Measurements from ENCODE around the gene HTN1. TPM values are rescaled to one million over a fixed set of nuclear protein-coding genes. Genes with fewer than 3 reads are reported as not detected.
"Not testable (repeated sequence)": the region's sequence is repeated elsewhere in the genome, so short reads cannot be mapped to it uniquely, and the experiment has no call there.

HTN1 gene
- total and polyA plus RNA-seq, 9 donors, result 0.16 TPM; not detected in 8

DNA sequence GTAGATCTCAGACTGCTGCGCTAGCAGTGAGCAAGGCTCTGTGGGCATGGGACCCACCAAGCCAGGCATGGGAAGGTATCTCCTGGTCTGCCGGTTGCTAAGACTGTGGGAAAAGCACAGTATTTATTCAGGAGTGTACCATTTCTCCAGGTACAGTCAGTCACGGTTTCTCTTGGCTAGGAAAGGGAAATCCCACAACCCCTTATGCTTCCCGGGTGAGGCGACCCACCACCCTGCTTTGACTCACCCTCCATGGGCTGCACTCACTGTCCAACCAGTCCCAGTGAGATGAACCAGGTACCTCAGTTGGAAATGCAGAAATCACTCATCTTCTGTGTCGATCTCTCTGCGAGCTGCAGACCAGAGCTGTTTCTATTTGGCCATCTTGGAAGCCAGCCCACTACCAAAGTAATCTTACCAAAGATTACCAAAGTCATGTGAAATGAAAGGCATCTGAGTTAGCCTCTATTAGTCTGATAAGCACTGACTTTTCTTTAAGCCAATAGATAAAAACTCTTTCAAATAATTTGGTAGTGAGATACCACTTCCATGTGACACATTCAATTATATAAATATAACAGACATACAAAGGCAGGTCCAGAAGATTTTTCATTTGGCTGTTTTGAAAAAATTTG lies 8.5 kb upstream of the HTN1 start:
- Histone ChIP-seq H3K9me3 (replicated peaks; ENCODE audit: control insufficient read depth, low read depth, low read length) (peaks cover 11% of the 10 kb centered on the region), H3K4me1 (ENCODE audit: control insufficient read depth, insufficient read depth, low read length) (no peaks in the 10 kb centered on the region), H3K27me3 (ENCODE audit: control insufficient read depth, insufficient read depth, low read length) (no peaks in the 10 kb centered on the region), H3K27ac (ENCODE audit: low read length) (no peak overlapping the region), H3K4me3 (ENCODE audit: low read length) (no peak overlapping the region), H3K36me3 (ENCODE audit: control insufficient read depth, insufficient read depth, low read length) (no peaks in the 10 kb centered on the region)
- DNase-seq, result no peak
- WGBS (ENCODE audit: insufficient coverage), result 79% methylated on average over 5 of the region's 7 CpGs

DNA sequence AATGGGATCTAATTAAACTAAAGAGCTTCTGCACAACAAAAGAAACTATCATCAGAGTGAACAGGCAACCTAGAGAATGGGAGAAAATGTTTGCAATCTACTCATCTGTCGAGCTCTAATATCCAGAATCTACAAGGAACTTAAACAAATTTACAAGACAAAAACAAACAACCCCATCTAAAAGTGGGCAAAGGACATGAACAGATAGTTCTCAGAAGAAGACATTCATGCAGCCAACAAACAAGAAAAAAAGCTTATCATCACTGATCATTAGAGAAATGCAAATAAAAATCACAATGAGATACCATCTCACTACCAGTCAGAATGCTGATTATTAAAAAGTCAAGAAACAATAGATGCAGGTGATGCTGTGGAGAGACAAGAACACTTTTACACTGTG lies 6.3 kb downstream of the HTN1 start:
- H3K36me3 ChIP-seq (ENCODE audit: control insufficient read depth, insufficient read depth, low read length); H3K27ac ChIP-seq (ENCODE audit: low read length); H3K4me3 ChIP-seq (ENCODE audit: low read length); H3K9me3 ChIP-seq (replicated peaks; ENCODE audit: control insufficient read depth, low read depth, low read length); H3K27me3 ChIP-seq (ENCODE audit: control insufficient read depth, insufficient read depth, low read length); H3K4me1 ChIP-seq (ENCODE audit: control insufficient read depth, insufficient read depth, low read length); DNase-seq: not testable (repeated sequence)
- WGBS (ENCODE audit: insufficient coverage), result no CpG with 5 or more reads among the region's 1 CpG

DNA sequence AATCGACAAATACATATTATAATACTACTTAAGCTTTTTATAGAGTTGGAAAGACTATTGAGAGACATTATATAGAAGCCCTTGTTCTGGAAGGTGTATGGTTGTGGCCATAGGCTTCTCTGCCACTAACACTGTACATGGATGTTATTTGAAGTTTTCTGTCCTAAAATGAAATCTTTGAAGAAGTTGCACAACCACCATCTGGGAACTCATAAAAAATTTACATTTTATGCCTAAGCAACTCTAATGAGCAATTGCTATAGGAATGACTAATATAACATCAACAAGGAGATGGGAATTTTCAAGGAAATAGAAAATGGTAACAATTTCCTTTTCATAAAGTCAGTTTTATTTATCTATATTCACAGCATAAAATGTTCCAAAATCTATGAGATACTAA lies 7.4 kb downstream of the HTN1 start:
- Histone ChIP-seq H3K27me3 (ENCODE audit: control insufficient read depth, insufficient read depth, low read length) (no peaks in the 10 kb centered on the region), H3K4me3 (ENCODE audit: low read length) (no peak overlapping the region), H3K9me3 (replicated peaks; ENCODE audit: control insufficient read depth, low read depth, low read length) (no peaks in the 10 kb centered on the region), H3K36me3 (ENCODE audit: control insufficient read depth, insufficient read depth, low read length) (no peaks in the 10 kb centered on the region), H3K4me1 (ENCODE audit: control insufficient read depth, insufficient read depth, low read length) (no peaks in the 10 kb centered on the region), H3K27ac (ENCODE audit: low read length) (no peak overlapping the region)
- no CpG with 5 or more reads among the region's 1 CpG for WGBS (ENCODE audit: insufficient coverage)
- no peak for DNase-seq

DNA sequence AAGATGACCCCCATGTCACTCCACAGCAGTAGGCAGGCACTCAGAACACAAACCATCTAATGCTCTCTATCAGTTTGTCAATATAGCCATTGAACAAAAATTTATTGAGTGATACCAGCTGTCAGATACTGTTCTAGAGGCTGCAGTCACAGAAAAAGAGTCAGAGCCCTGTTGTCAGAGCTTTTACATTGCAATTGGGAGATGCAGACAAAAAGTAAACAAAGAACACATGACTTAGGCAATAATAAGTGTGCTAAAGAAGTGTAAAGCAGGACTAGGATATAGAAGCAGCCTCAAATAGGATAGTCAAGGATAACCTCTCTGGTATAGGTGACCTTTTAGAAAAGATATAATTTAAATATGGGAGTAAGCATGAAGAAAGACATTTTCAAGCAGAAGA lies 8.9 kb downstream of the HTN1 start:
- Histone ChIP-seq H3K9me3 (replicated peaks; ENCODE audit: control insufficient read depth, low read depth, low read length) (no peaks in the 10 kb centered on the region), H3K4me1 (ENCODE audit: control insufficient read depth, insufficient read depth, low read length) (no peaks in the 10 kb centered on the region), H3K36me3 (ENCODE audit: control insufficient read depth, insufficient read depth, low read length) (no peaks in the 10 kb centered on the region), H3K27ac (ENCODE audit: low read length) (no peak overlapping the region), H3K4me3 (ENCODE audit: low read length) (no peak overlapping the region), H3K27me3 (ENCODE audit: control insufficient read depth, insufficient read depth, low read length) (no peaks in the 10 kb centered on the region)
- no peak for DNase-seq

DNA sequence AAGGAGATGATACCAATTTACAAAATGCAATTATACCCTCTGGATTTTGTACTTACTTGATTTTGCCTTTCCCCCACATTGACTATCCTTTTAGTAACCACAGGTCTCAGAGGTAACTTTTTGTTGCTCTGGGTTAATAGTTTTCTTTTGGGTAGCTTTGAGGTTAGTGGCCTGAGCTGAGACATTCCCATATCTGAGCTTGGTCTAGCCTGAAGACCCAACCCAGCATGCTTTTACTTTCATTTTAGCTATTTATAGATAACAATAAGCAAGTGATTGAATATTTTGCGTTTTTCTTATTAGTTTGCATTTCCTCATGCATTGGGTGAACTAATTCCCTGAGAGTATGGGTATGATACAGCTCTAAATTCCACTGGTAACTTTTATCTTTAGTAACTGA lies 11.8 kb downstream of the HTN1 start:
- H3K4me1 ChIP-seq (ENCODE audit: control insufficient read depth, insufficient read depth, low read length), result no peaks in the 10 kb centered on the region
- H3K9me3 ChIP-seq (replicated peaks; ENCODE audit: control insufficient read depth, low read depth, low read length), result no peaks in the 10 kb centered on the region
- H3K4me3 ChIP-seq (ENCODE audit: low read length), result no peak overlapping the region
- WGBS (ENCODE audit: insufficient coverage), result no CpG with 5 or more reads among the region's 1 CpG
- no peaks in the 10 kb centered on the region for H3K27me3 ChIP-seq (ENCODE audit: control insufficient read depth, insufficient read depth, low read length)
- no peak overlapping the region for H3K27ac ChIP-seq (ENCODE audit: low read length)
- no peaks in the 10 kb centered on the region for H3K36me3 ChIP-seq (ENCODE audit: control insufficient read depth, insufficient read depth, low read length)
- DNase-seq, result no peak

DNA sequence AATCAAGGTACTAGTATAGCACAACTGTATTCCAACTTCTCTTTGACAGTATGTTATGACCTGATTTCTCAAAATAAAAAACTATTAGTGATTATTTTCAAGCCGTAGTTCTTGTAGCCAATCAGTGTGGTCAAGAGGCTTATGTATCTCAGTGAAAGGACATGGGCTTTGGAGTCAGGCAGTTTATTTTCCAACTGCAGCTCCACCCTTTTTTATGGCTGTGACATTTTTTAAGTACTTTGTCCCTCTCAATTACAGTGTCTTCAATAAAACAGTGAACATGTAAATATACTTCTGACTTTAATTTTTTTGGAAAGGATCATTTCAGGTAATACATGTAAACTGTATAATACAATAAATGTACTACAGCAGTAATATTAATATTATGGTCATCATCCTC lies 30.0 kb downstream of the HTN1 start:
- Histone ChIP-seq H3K27ac (ENCODE audit: low read length) (no peak overlapping the region), H3K27me3 (ENCODE audit: control insufficient read depth, insufficient read depth, low read length) (no peaks in the 10 kb centered on the region), H3K4me3 (ENCODE audit: low read length) (no peak overlapping the region), H3K36me3 (ENCODE audit: control insufficient read depth, insufficient read depth, low read length) (no peaks in the 10 kb centered on the region), H3K4me1 (ENCODE audit: control insufficient read depth, insufficient read depth, low read length) (no peaks in the 10 kb centered on the region), H3K9me3 (replicated peaks; ENCODE audit: control insufficient read depth, low read depth, low read length) (no peaks in the 10 kb centered on the region)
- no peak for DNase-seq
- WGBS (ENCODE audit: insufficient coverage), result no CpG with 5 or more reads among the region's 1 CpG

DNA sequence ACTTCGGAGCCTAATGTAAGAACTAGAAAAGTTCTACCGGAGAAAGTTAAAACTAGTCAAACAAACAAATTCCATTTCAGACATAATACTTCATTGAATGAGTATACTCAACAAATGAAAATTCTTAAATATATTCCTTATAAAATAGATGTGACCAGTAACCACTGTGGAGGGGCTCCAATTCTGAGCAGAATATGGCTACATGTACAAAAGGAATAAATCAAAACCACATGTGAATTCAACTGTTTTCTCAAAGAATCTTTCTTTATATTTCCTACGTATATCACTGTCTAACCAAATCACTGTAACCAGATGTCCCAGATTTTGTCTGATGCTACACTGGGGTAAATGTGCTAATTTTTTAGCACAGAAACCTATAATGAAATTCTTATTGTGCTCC lies 49.0 kb downstream of the HTN1 start:
- no peaks in the 10 kb centered on the region for H3K36me3 ChIP-seq (ENCODE audit: control insufficient read depth, insufficient read depth, low read length)
- no peaks in the 10 kb centered on the region for H3K9me3 ChIP-seq (replicated peaks; ENCODE audit: control insufficient read depth, low read depth, low read length)
- no peaks in the 10 kb centered on the region for H3K4me1 ChIP-seq (ENCODE audit: control insufficient read depth, insufficient read depth, low read length)
- H3K27me3 ChIP-seq (ENCODE audit: control insufficient read depth, insufficient read depth, low read length), result no peaks in the 10 kb centered on the region
- no peak overlapping the region for H3K4me3 ChIP-seq (ENCODE audit: low read length)
- no CpG with 5 or more reads among the region's 3 CpGs for WGBS (ENCODE audit: insufficient coverage)
- no peak overlapping the region for H3K27ac ChIP-seq (ENCODE audit: low read length)
- DNase-seq, result peak; percentile 33

Other genes starting within 250 kb of the HTN1 start
- gene SULT1E1, start 190.3 kb upstream of the HTN1 start, total RNA-seq, result 34.8 TPM
- gene SULT1E1, start 190.3 kb upstream of the HTN1 start, polyA plus RNA-seq (ENCODE audit: insufficient read depth in 1 of 8, insufficient read length in 8 of 8, low replicate concordance in 1 of 8), result 10 to 100 TPM; 27.6 to 68.5 (median 35.6) TPM
- not detected for gene CSN1S1, start 119.4 kb upstream of the HTN1 start, total RNA-seq
- not detected for gene CSN1S1, start 119.4 kb upstream of the HTN1 start, polyA plus RNA-seq (ENCODE audit: insufficient read depth in 1 of 8, insufficient read length in 8 of 8, low replicate concordance in 1 of 8)
- not detected for gene CSN2, start 84.7 kb upstream of the HTN1 start, total RNA-seq
- not detected for gene CSN2, start 84.7 kb upstream of the HTN1 start, polyA plus RNA-seq (ENCODE audit: insufficient read depth in 1 of 8, insufficient read length in 8 of 8, low replicate concordance in 1 of 8)
- gene STATH, start 54.5 kb upstream of the HTN1 start, total RNA-seq, result not detected
- gene STATH, start 54.5 kb upstream of the HTN1 start, polyA plus RNA-seq (ENCODE audit: insufficient read depth in 1 of 8, insufficient read length in 8 of 8, low replicate concordance in 1 of 8), result not detected
- gene HTN3, start 22.0 kb upstream of the HTN1 start, total RNA-seq, result not detected
- not detected for gene HTN3, start 22.0 kb upstream of the HTN1 start, polyA plus RNA-seq (ENCODE audit: insufficient read depth in 1 of 8, insufficient read length in 8 of 8, low replicate concordance in 1 of 8)
- gene PRR27, start 103.8 kb downstream of the HTN1 start, total RNA-seq, result not detected
- gene PRR27, start 103.8 kb downstream of the HTN1 start, polyA plus RNA-seq (ENCODE audit: insufficient read depth in 1 of 8, insufficient read length in 8 of 8, low replicate concordance in 1 of 8), result under 1 TPM in 2 of 8 donors, not detected in 6; 0.04 to 0.06 TPM
- gene ODAM, start 145.3 kb downstream of the HTN1 start, total RNA-seq, result not detected
- under 1 TPM in 1 of 8 donors, not detected in 7; 0.34 TPM for gene ODAM, start 145.3 kb downstream of the HTN1 start, polyA plus RNA-seq (ENCODE audit: insufficient read depth in 1 of 8, insufficient read length in 8 of 8, low replicate concordance in 1 of 8)
- gene FDCSP, start 175.7 kb downstream of the HTN1 start, total RNA-seq, result 0.13 TPM
- gene FDCSP, start 175.7 kb downstream of the HTN1 start, polyA plus RNA-seq (ENCODE audit: insufficient read depth in 1 of 8, insufficient read length in 8 of 8, low replicate concordance in 1 of 8), result under 1 TPM in 3 of 8 donors, not detected in 5; 0.29 to 0.71 (median 0.48) TPM
- gene CSN3, start 192.2 kb downstream of the HTN1 start, total RNA-seq, result not detected
- not detected for gene CSN3, start 192.2 kb downstream of the HTN1 start, polyA plus RNA-seq (ENCODE audit: insufficient read depth in 1 of 8, insufficient read length in 8 of 8, low replicate concordance in 1 of 8)

Data from muscle of leg (tissue), 11 donors.